Measurements from ENCODE around the gene ZNF549.

ZNF549 gene

GRCh38 chr19:57559008-57559403 is 31.9 kb downstream of the ZNF549 start:
- no peak for DNase-seq (ENCODE audit: low read depth, low spot score)
- in situ Hi-C loops (cut with HindIII; ENCODE audit: low sequenced_read_pairs) = no loop called here
- H3K4me3 ChIP-seq (ENCODE audit: low read depth, low read length) = peak overlapping the region; percentile 91
- no peak for TF ChIP-seq CTCF (IDR thresholded peaks at IDR 0.05; ENCODE audit: low read depth, low read length)

- peak; percentile 90 for DNase-seq (ENCODE audit: low read depth, low spot score)
- in situ Hi-C loops (cut with HindIII; ENCODE audit: low sequenced_read_pairs) = no loop called here
- TF ChIP-seq CTCF (IDR thresholded peaks at IDR 0.05; ENCODE audit: low read depth, low read length) = no peak
- peak within 1 kb of the TSS; percentile 91 for H3K4me3 ChIP-seq (ENCODE audit: low read depth, low read length)
These were observed 32.4 kb downstream of the ZNF549 start, which contains the start of gene ZNF550 for GRCh38 chr19:57559404-57560025. Gene ZNF550, minus strand, starts transcription at chr19:57559863. Its CDS starts 181 bp downstream, at chr19:57559682.

GRCh38 chr19:57560049-57560491 is 32.9 kb downstream of the ZNF549 start:
- peak; percentile 51 for DNase-seq (ENCODE audit: low read depth, low spot score)
- peak overlapping the region; percentile 91 for H3K4me3 ChIP-seq (ENCODE audit: low read depth, low read length)
- TF ChIP-seq CTCF (IDR thresholded peaks at IDR 0.05; ENCODE audit: low read depth, low read length) = no peak
- in situ Hi-C loops (cut with HindIII; ENCODE audit: low sequenced_read_pairs) = no loop called here

DNA sequence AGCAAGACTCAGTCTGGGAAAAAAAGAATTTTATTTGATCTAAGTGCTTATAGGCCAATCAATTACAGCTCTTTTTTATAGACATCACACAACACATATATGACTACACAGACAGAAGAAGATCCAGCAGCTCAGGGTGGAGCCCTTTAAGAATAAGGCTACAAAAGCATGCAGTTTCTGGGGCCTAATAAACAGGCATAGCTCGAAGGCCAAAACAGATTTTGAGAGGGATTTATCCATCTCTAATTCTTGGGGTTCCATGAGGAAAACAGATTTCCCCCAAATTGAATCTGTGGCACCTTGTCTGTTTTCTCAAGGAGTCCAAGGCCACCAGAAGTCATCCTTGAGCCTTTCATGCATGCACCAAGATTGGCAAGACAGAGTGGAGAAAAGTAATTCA is 36.4 kb downstream of the ZNF549 start:
- in situ Hi-C loops (cut with HindIII; ENCODE audit: low sequenced_read_pairs) = no loop called here
- DNase-seq (ENCODE audit: low read depth, low spot score) = no peak
- no peak overlapping the region for H3K4me3 ChIP-seq (ENCODE audit: low read depth, low read length)
- TF ChIP-seq CTCF (IDR thresholded peaks at IDR 0.05; ENCODE audit: low read depth, low read length) = no peak

DNA sequence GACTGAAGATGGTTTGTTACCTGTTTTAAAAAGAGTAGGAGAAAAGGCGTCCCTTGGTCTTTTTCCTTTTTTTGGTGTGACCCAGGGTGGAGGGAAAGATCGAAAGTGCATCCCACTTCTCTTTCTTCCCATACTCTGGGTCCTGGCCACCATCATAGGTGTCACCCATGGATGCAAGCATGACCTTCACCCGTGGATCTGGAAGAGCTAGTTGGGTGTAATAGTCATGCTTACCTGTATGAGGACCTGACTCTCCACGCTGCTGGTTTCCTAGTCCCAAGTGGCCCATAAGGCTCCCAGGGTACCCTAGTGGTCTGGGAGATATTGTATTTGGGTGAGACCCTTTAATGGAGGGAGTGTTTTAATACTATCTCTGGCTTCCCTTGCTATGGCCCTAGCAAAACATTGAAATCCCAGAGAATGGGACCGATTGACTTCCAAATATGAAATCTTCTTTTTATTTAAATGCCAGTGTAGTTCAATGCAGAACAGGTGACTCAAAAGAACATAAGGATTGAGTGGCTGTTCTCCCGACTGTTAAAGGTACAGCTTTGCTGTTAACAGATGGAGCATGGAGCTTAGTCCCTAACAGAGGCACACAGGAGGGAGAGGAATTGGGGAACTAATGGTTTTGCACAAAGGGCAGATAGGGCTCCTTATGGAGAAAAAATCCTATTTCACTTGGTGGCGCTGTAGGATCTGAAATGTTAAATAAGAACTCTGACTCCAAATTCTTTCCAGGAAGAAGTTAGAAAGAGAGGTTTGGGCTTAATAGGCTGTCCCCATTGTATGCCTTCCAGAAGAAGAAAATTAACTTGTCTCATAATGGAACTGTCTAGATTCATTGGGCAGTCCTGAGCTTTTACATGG is 39.5 kb downstream of the ZNF549 start:
- no peak overlapping the region for H3K4me3 ChIP-seq (ENCODE audit: low read depth, low read length)
- peak; percentile 42 for DNase-seq (ENCODE audit: low read depth, low spot score)
- TF ChIP-seq CTCF (IDR thresholded peaks at IDR 0.05; ENCODE audit: low read depth, low read length) = no peak
- in situ Hi-C loops (cut with HindIII; ENCODE audit: low sequenced_read_pairs) = no loop called here

DNA sequence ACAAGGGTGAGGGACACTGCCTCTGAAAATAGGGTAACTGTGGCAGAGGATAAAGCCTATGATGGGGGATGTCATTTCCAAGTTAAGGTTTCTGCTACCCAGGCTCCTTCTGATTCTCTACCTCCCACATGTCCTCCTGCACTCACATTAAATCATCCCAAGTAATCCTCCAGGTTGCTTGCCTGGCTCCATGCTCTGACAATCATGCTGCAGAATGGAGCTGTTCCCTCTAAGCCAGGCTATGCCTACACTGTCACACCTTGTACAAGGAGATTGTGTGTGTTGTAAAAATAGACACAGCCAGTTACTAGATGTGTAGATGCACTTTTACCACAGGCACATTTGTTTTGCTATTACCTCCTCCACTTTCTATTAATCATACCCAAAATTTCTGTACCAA is 43.6 kb downstream of the ZNF549 start:
- no peak overlapping the region for H3K4me3 ChIP-seq (ENCODE audit: low read depth, low read length)
- no peak for DNase-seq (ENCODE audit: low read depth, low spot score)
- in situ Hi-C loops (cut with HindIII; ENCODE audit: low sequenced_read_pairs) = no loop called here
- TF ChIP-seq CTCF (IDR thresholded peaks at IDR 0.05; ENCODE audit: low read depth, low read length) = no peak

Measured in astrocyte of the spinal cord (primary cell).